ENCODE measurements around the gene HNRNPU.

The HNRNPU gene

GRCh38 chr1:244813327-244813726 lies 51.0 kb downstream of the HNRNPU start:
- in situ Hi-C loops (cut with MboI; ENCODE audit: low sequenced_read_pairs) = no loop called here

GRCh38 chr1:244810221-244810620 lies 54.1 kb downstream of the HNRNPU start:
- in situ Hi-C loops (cut with MboI; ENCODE audit: low sequenced_read_pairs) = no loop called here

- in situ Hi-C loops (cut with MboI; ENCODE audit: low sequenced_read_pairs) = no loop called here
Measured at GRCh38 chr1:244807138-244807537, 57.2 kb downstream of the HNRNPU start.

GRCh38 chr1:244804841-244805240 lies 59.5 kb downstream of the HNRNPU start:
- in situ Hi-C loops (cut with MboI; ENCODE audit: low sequenced_read_pairs) = no loop called here

GRCh38 chr1:244802556-244803239 lies 61.6 kb downstream of the HNRNPU start:
- in situ Hi-C loops (cut with MboI; ENCODE audit: low sequenced_read_pairs) = no loop called here

- in situ Hi-C loops (cut with MboI; ENCODE audit: low sequenced_read_pairs) = no loop called here
Measured at GRCh38 chr1:244802041-244802440, 62.3 kb downstream of the HNRNPU start.

GRCh38 chr1:244801246-244801645 lies 63.1 kb downstream of the HNRNPU start:
- in situ Hi-C loops (cut with MboI; ENCODE audit: low sequenced_read_pairs) = no loop called here

GRCh38 chr1:244800821-244801220 lies 63.5 kb downstream of the HNRNPU start:
- in situ Hi-C loops (cut with MboI; ENCODE audit: low sequenced_read_pairs) = no loop called here
